Eye (tissue), 1 donor: ENCODE results near the gene AADAC.
A peak's percentile ranks its signal among the peaks of the same experiment; 100 is the strongest.
"Not testable (repeated sequence)": the region's sequence is repeated elsewhere in the genome, so short reads cannot be mapped to it uniquely, and the experiment has no call there.

ENCODE experiments used
- DNase-seq: peaks from one replicate; pipeline ENCODE4 v3.0.0-alpha.2; 2015

AADAC gene

GRCh38 chr3:151813799-151814198 lies at the start of gene AADAC:
AADAC (plus strand) TSS chr3:151814116; CDS start chr3:151814163, 47 bp downstream.
- no peak for DNase-seq

- not testable (repeated sequence) for DNase-seq
These were observed 49.2 kb upstream of the AADAC start for GRCh38 chr3:151764699-151765098.

- no peak for DNase-seq
These were observed 48.2 kb upstream of the AADAC start for GRCh38 chr3:151765685-151766084.

- no peak for DNase-seq
These were observed 47.5 kb upstream of the AADAC start for GRCh38 chr3:151766454-151766853.

GRCh38 chr3:151768393-151768930 lies 45.5 kb upstream of the AADAC start:
- DNase-seq: no peak

GRCh38 chr3:151769175-151769574 lies 44.7 kb upstream of the AADAC start:
- no peak for DNase-seq

GRCh38 chr3:151770956-151771355 lies 43.0 kb upstream of the AADAC start:
- DNase-seq: peak; percentile 16

GRCh38 chr3:151772825-151773480 lies 41.0 kb upstream of the AADAC start:
- no peak for DNase-seq

- no peak for DNase-seq
These were observed 39.7 kb upstream of the AADAC start for GRCh38 chr3:151774235-151774634.

GRCh38 chr3:151774910-151775309 lies 39.0 kb upstream of the AADAC start:
- no peak for DNase-seq

- no peak for DNase-seq
These were observed 38.3 kb upstream of the AADAC start for GRCh38 chr3:151775314-151776258.

- DNase-seq: no peak
These were observed 37.6 kb upstream of the AADAC start for GRCh38 chr3:151776259-151776740.

- no peak for DNase-seq
These were observed 36.0 kb upstream of the AADAC start for GRCh38 chr3:151777880-151778279.

- no peak for DNase-seq
These were observed 26.3 kb upstream of the AADAC start for GRCh38 chr3:151787626-151788025.

GRCh38 chr3:151788401-151788800 lies 25.5 kb upstream of the AADAC start:
- DNase-seq: no peak

GRCh38 chr3:151789853-151790463 lies 24.0 kb upstream of the AADAC start:
- DNase-seq: no peak

GRCh38 chr3:151790763-151791162 lies 23.2 kb upstream of the AADAC start:
- not testable (repeated sequence) for DNase-seq

GRCh38 chr3:151792411-151792810 lies 21.5 kb upstream of the AADAC start:
- no peak for DNase-seq

GRCh38 chr3:151793636-151794035 lies 20.3 kb upstream of the AADAC start:
- no peak for DNase-seq

GRCh38 chr3:151794080-151794479 lies 19.8 kb upstream of the AADAC start:
- DNase-seq: no peak

- DNase-seq: no peak
These were observed 18.6 kb upstream of the AADAC start for GRCh38 chr3:151795276-151795675.

GRCh38 chr3:151796105-151796680 lies 17.7 kb upstream of the AADAC start:
- DNase-seq: no peak

GRCh38 chr3:151798466-151798865 lies 15.4 kb upstream of the AADAC start:
- DNase-seq: no peak
